Stimulated activated CD8-positive, alpha-beta memory T cell treated with anti-CD3 and anti-CD28 coated beads, Interleukin-4, amount 100 ng/mL, for 4 hours (primary cell): ENCODE measurements around the gene TCAP.

Source experiments
- DNase-seq, 2 donors: peaks; one replicate each; pipeline ENCODE4 v3.0.0-alpha.2; 2020; ENCODE audit warnings: low read depth in 2 of 2, low spot score in 1 of 2

The TCAP gene

DNA sequence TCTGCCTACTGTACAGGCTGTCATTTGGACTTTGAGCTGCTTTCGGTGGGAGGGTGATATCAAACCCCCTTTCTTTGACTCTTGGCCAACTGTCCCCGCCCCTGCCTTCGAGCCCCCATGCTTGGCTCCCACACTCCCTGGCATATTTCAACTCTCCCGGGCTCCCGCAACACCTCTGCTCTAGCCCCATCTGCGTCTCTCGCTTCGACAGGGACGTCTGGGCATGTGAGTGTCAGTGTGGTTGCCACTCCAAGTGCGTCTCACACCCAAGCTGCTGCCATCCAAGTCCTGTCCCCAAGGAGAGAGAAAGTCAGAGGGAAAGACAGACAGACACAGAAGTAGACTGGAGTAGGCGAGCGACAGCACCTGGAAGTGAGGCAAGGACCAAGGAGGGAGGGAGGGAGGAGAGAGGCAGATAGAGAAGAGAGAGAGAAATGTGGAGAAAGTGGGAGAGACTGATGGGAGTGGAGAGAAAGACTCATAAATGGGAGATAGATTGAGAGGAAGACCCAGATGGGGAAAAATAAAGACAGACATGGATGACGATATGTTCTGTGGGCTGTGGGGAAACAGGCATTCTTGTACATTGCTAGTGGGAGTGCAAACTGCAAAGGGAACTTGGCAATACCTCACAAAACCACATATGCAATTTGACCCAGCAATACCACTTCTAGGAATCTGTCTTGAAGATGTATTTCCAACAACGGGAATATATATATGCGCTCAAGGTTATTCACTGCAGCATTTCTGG lies 16.4 kb upstream of the TCAP start:
- DNase-seq = no peak

DNA sequence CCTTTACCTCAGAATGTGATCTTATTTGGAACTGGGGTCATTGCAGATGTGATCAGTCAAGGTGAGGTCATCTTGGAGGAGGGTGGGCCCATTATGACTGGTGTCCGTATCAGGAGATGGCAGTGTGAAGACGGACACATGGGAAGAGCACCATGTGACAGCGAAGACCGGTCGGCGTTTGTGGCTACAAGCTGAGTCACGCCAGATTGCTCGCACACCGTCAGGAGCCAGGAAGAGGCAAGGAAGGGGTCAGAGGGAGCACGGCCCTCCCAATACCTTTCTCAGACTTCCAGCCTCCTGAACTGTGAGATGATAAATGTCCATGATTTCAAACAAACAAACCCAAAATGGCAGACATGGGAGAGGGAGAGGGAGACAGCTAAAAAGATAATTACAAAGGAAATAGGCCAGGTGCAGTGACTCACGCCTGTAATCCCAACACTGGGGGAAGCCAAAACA lies 15.0 kb upstream of the TCAP start:
- DNase-seq = no peak

DNA sequence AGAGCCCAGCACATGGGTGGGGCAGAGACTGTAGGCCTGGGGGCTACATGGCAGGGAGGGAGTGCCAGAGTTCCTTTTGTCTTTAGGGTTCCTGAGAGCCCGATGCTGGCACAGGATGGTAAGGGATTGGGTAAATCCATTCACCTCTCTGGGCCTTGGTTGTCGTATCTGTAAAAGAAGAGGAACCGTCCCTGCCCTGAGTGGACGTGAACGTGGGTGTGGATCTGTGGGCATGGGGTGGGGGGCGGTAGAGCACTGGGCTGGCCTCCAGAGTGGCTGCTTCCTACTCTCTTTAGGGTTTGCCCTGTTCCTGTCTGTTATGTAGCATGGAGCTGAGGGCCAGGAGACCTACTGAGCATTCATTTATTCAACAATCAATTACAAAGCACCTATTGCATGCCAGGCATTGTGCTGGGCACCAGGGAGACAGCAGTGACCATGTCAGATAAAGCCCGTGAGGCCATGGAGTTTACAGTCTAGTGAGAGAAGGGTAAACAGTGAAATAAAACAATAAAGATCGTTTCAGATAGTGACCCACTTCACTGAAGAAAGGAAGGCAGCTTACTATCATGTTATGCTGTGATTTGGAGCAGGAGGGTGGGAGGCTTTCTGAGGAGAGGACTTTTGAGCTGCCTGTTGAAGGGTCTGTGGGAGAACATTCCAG lies 13.1 kb upstream of the TCAP start:
- no peak for DNase-seq

DNA sequence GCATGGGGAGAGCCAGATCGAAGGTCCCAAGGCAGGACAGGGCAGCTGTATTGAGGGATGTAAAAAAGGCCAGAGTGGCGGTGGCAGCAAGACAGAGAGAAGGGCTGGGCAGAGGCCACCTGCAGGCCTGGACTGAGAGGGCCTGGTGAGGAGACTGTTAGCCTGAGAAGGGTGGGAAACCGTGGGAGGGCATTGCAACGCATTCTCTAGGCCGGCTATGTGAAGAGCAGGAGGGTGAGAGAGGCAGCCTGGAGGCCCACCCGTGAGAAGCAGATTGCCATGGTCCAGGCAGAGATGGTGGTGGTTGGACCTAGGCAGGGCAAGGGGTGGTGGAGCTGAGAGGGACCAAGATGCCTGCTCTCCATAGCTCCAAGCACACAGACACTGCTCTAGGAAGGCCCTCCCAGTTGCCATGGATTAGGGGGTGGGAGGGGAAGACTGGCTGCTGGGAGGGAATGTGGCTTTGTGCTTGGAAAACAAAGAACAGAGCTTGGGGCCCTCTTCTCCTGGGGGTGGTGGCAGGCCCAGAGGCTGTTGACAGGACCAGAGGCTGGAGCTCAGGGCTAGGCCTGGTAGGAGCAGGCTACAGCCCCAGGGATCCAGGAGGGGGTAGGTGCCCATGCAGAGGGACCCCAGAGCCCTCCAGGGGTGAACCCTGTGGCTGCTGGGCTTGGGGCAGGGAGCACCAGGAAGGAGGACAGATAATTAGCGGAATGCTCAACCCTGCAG lies 12.4 kb upstream of the TCAP start:
- no peak for DNase-seq

DNA sequence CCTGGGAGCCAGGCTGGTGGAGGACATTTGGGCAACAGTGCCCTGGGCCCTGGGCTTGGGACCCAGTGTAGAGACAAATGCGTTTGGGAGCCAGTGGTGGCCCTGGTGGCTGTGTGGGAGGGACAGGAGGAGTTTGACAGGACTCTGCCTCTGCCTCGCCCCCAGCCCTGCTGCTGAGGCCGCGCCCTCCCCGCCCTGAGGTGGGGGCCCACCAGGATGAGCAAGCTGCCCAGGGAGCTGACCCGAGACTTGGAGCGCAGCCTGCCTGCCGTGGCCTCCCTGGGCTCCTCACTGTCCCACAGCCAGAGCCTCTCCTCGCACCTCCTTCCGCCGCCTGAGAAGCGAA lies 11.9 kb upstream of the TCAP start:
- DNase-seq = no peak

DNA sequence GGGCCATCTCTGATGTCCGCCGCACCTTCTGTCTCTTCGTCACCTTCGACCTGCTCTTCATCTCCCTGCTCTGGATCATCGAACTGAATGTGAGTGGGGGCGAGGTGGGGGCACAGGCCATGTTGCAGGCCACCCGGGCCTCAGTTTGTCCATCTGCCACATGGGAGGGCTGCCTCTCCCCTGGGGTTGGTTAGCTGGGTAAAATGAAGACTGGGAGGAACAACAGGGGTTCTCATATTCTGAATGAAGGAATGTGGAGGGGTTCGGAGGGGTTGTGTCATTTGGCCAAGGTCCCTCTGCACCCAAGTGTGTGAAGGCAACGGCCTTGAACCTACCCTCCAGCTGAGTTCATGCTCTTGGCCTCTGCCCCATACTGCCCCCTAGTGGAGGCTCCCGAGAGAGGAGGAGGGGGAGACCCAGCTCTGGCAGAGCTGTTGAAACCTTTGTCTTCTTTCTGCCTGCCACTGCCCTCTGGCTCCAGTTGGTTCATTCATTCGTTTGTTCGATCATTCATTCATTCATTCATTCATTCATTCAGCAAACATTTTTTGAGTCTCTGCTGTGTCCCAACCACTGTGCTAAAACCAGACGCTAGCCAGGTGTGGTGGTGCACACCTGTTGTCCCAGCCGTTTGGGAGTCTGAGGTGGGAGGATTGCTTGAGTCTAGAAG lies 11.4 kb upstream of the TCAP start:
- peak; percentile 40 to 82 for DNase-seq

DNA sequence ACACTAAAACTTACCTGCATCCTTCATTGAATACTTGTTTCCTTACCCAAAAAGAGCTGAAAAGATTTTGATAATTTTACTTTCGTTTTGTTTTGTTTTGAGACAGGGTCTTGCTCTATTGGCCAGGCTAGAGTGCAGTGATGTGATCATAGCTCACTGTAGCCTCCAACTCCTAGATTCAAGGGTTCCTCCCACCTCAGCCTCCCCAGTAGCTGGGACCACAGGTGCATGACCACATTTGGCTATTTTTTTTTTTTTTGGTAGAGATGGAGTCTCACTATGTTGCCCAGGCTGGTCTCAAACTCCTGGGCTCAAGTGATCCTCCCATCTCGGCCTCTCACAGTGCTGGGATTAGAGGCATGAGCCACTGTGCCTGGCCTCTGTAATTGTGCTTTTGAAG lies 10.0 kb upstream of the TCAP start:
- DNase-seq = no peak

DNA sequence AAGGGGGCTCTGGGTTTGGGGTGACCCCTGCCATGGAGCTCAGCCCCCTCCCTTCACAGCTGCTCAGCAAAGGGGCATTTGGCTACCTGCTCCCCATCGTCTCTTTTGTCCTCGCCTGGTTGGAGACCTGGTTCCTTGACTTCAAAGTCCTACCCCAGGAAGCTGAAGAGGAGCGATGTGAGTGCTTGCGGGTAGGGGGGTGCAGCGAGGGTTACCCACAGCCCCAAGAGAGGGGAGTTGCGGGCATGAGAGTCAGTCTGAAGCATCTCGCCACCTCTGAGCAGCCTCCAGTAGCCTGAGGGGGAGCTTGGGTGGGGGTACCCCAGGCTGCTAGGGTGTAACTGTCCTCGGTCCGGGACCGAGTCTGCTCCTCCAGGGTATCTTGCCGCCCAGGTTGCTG lies 6.8 kb upstream of the TCAP start:
- DNase-seq = no peak

DNA sequence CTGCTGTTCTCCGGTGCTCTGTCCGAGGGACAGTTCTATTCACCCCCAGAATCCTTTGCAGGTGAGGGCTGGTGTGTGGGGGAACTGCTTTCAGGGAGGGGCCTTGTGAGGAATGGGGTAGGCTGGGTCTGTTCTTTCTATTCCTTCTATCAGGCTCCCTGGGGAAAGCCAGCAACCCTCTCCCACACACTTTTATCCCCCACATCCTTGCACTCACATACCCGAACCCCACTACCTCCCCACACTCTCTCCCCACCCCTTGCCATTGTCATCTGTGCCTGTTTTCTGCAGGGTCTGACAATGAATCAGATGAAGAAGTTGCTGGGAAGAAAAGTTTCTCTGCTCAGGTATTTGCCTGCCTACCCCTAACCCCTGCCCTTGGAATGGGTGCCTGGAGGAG lies 6.4 kb upstream of the TCAP start:
- no peak for DNase-seq

DNA sequence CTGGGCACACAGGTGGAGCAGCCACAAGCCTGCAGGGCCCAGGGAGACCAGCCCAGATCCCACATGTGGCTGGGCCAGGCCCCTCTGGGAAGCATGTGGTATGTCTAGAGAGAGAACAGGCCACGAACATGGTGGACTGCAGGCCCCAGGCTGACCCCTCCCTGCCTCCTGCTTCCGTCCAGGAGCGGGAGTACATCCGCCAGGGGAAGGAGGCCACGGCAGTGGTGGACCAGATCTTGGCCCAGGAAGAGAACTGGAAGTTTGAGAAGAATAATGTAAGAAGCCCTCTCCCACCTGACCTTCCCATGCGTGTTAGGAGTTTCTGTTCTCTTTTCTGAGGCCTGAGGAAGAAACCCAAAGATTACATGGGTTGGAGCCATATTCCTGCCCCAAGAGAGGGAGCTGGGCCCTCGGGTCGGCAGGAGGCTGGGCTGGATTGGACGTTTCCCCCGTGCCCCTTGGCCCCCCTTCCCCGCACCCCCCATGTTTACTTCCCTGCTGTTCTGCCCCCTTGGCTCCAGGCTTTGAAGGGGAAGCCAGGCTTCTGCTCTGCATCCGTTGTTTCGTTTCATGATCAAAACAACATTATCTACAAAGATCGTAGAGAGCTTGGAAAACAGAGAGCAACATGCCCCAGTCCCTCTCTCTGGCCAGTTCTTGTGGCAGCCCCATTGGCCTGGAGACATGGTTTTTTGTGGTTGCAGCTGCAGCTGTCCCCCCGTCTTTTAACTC lies 5.7 kb upstream of the TCAP start:
- no peak for DNase-seq

DNA sequence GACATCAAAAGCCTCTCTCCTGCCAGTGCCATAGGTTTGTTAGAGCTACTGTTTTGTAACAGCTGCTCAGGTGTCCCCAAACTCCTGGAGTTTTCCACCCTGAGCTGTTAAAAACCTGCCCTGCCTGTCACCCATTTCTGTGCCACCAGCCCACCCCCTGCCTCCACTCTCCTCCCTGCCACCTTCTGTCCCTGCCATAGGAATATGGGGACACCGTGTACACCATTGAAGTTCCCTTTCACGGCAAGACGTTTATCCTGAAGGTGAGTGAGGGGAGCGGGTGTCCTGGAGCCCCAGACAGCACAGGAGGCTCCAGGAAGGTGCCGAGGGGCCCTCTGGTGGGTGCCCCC lies 5.2 kb upstream of the TCAP start:
- no peak for DNase-seq

DNA sequence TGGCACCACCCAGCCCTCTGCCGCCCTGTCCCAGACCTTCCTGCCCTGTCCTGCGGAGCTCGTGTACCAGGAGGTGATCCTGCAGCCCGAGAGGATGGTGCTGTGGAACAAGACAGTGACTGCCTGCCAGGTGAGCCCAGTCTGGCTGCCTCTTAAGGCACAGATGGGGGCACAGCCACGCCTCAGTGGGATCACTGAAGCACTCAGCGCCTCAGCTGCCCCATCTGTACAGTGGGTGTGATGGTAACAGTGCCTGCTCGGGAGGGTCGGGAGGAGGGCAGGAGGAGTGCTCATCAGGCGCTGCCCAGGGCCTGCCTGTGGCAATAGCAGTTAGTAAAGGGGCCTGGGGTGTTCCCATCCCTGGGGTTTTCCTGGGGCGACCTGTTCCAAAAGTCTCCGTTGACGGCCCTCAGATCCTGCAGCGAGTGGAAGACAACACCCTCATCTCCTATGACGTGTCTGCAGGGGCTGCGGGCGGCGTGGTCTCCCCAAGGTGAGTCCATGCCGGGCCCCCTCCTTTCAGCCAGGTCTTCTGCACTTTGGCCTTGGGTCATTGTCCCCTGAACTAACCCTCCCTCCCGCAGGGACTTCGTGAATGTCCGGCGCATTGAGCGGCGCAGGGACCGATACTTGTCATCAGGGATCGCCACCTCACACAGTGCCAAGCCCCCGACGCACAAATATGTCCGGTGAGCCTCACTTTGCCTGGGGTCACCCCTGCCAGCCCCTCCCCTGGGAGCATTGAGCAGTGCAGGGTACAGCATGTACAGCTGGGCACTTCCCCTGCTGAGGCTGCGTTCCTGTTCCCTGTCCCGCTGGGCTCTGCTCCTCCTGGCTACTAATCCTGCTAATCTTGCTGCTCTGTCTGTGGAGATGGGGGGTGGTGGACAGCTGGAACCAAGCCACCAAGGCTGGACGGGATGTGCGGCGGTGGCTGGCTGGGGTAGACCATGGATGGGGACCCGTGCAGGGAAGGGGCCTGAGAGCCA lies 4.5 kb upstream of the TCAP start:
- no peak for DNase-seq

DNA sequence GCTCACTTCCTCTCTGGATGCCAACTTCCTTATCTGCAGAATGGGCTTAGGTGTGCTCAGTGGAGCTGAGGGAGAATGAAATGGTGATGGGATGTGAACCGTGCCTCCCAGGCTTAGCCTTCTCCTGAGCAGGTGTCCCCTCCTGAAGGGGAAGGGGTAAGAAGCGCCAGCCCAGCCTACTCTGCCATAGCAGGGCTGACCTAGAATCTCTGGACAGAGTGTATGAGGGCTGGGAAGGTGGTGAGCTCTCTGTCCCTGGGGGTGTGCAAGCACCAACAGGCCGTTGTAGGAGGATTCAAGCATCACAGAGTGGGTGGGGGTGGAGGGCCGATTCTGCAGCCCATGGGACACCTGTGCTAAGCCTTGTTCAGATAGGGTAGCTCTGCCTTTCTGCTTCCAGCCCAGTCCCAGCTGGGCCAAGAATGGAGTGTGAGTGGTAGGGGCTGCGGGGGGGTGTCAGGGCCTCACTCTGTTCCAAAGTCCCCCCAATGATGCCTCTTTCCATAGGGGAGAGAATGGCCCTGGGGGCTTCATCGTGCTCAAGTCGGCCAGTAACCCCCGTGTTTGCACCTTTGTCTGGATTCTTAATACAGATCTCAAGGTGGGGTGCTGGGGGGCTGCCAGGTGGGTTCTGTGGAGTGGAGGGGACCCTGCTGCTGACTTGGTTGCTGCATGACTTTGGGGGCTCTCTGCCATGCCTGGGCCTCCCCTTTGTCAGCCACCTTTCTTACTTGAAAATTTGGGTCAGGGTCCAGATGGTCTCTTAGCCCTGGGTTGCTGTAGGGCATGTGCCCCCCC lies 3.2 kb upstream of the TCAP start:
- no peak for DNase-seq

DNA sequence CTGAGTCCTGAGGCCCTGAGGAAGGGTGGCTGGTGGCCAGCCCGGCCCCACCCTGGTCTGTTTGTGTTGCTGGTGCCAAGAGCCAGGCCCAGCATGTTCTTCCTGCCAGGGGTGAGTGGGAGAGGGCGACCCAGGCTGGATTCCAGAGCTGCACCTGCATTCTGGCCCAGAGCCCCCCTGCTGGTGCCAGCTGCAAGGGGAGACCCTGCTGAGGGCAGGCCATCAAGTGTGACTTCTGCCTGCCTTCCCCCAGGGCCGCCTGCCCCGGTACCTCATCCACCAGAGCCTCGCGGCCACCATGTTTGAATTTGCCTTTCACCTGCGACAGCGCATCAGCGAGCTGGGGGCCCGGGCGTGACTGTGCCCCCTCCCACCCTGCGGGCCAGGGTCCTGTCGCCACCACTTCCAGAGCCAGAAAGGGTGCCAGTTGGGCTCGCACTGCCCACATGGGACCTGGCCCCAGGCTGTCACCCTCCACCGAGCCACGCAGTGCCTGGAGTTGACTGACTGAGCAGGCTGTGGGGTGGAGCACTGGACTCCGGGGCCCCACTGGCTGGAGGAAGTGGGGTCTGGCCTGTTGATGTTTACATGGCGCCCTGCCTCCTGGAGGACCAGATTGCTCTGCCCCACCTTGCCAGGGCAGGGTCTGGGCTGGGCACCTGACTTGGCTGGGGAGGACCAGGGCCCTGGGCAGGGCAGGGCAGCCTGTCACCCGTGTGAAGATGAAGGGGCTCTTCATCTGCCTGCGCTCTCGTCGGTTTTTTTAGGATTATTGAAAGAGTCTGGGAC lies 2.4 kb upstream of the TCAP start:
- DNase-seq = no peak

DNA sequence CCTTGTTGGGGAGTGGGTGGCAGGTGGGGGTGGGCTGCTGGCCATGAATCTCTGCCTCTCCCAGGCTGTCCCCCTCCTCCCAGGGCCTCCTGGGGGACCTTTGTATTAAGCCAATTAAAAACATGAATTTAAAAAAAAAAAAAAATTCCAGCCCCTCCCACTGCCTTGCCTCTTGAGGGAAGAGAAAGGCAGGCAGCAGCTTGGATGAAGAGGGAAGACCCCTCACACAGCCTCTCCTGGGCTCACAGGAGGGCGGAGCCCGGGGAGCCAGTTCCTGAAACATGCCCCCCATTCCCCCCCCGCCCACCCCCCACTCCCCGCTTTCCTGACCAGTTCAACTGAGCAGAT lies 1.8 kb upstream of the TCAP start:
- DNase-seq = no peak

DNA sequence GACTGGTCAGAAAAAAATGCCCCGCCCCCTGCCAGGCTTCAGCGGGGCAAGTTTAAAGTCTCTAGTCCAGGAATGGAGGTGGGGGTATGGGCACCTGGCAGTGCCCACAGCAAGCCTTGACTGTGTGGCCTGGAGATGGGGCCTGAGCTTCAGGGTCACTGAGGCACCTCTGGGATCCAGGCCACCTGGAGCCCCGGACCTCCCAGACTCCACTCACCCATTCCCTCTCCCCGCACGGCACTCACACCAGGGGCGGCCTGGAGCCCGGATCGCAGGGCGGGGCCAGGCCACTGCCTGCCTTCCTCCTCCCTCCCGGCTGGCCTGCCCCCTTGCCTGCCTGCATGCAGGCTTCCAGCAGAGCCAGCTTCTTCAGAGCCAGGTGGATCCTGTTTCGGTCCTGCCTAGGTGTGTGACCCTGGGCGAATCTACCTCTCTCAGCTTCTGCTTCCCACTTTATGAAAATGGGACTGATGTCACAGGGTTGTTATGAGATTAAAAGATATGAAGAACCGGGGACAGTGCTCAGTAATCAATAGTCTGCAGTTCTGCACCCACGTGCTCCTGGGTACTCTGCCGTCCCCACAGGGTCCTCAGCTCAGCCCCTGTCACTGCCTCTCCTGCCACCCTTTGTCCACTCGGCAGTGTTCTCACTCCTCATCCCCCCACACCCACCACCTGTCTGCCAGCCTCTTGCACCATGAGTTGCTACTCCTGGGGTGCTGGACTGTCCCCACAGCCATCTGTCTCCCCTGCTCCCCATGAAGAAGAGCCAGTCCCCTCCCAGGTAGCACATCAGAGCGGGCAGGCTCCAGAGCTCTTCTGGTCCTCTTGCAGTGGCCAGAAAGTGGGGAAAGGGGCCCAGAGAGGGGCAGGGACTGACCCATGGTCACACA lies 1.2 kb upstream of the TCAP start:
- DNase-seq = no peak

DNA sequence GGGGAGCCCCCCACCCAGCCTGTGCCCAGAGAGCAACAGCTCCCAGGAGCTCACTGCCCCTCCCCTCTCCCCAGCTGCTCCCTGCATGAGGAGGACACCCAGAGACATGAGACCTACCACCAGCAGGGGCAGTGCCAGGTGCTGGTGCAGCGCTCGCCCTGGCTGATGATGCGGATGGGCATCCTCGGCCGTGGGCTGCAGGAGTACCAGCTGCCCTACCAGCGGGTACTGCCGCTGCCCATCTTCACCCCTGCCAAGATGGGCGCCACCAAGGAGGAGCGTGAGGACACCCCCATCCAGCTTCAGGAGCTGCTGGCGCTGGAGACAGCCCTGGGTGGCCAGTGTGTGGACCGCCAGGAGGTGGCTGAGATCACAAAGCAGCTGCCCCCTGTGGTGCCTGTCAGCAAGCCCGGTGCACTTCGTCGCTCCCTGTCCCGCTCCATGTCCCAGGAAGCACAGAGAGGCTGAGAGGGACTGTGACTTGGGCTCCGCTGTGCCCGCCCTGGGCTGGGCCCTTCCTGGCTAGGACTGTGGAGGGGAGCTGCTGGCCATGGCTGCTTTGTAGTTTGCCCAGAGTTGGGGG lies 584 bp downstream of the TCAP start:
- no peak for DNase-seq
